ENCODE data around the gene PMPCA.

DNA sequence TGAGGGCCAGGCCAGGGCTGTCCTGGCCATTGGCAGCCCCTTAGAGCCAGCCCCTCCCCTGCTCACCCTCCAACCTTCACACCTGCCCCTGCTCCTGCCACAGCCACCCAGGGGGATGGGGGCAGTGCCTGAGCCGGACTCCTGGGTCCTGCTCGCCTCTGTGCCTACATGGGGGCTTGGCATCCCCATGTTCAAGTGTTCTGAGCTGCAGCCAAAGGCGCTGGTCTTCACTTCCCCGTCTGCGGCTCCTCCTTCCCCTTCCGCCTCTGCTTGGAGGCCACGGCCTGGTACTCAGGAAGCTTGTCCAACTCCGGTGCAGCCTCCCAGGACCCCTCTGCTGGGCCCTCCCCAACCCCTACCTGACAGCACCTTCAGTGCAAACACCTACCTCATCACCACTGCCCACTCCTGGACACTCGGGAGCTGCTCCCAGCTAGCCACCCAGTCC, 44.7 kb upstream of the PMPCA start:
- TF ChIP-seq E2F1 (CRISPR knock-in tag; IDR thresholded peaks at IDR 0.05): no peak
- no peak for TF ChIP-seq TP53 (CRISPR knock-in tag; IDR thresholded peaks at IDR 0.05)
- no peak for TF ChIP-seq ETV6 (CRISPR knock-in tag; IDR thresholded peaks at IDR 0.05)
